HG03460 (cell line): Measurements from ENCODE around the gene XIRP1.
"Not testable (repeated sequence)": the region's sequence is repeated elsewhere in the genome, so short reads cannot be mapped to it uniquely, and the experiment has no call there.

Experiments used
- ATAC-seq: cut with Tn5 transposase; IDR thresholded peaks from one replicate; pipeline ENCODE4 v1.9.1; 2021; ENCODE audit not compliant: unreplicated experiment

XIRP1 gene

GRCh38 chr3:39186692-39187151 lies 5.7 kb downstream of the XIRP1 start:
- ATAC-seq = no peak

- ATAC-seq = no peak
Observed at GRCh38 chr3:39185959-39186691, 6.3 kb downstream of the XIRP1 start.

- no peak for ATAC-seq
Observed at GRCh38 chr3:39185326-39185958, 7.0 kb downstream of the XIRP1 start.

- ATAC-seq = no peak
Observed at GRCh38 chr3:39184968-39185285, 7.5 kb downstream of the XIRP1 start.

GRCh38 chr3:39184081-39184967 lies 8.1 kb downstream of the XIRP1 start:
- no peak for ATAC-seq

GRCh38 chr3:39183211-39184080 lies 8.9 kb downstream of the XIRP1 start:
- ATAC-seq = no peak

- no peak for ATAC-seq
Observed at GRCh38 chr3:39181408-39182335, 10.7 kb downstream of the XIRP1 start.

GRCh38 chr3:39180546-39181346 lies 11.6 kb downstream of the XIRP1 start:
- ATAC-seq = peak; percentile 93

GRCh38 chr3:39180183-39180545 lies 12.2 kb downstream of the XIRP1 start:
- ATAC-seq = no peak

- no peak for ATAC-seq
Observed at GRCh38 chr3:39178553-39178952, 13.8 kb downstream of the XIRP1 start.

GRCh38 chr3:39177708-39178332 lies 14.6 kb downstream of the XIRP1 start:
- no peak for ATAC-seq

GRCh38 chr3:39176025-39176714 lies 16.2 kb downstream of the XIRP1 start:
- ATAC-seq = no peak

GRCh38 chr3:39173318-39174125 lies 18.9 kb downstream of the XIRP1 start:
- ATAC-seq = no peak

GRCh38 chr3:39171860-39172259 lies 20.5 kb downstream of the XIRP1 start:
- no peak for ATAC-seq

GRCh38 chr3:39170877-39171276 lies 21.5 kb downstream of the XIRP1 start:
- ATAC-seq = not testable (repeated sequence)

- no peak for ATAC-seq
Observed at GRCh38 chr3:39170461-39170860, 21.9 kb downstream of the XIRP1 start.

GRCh38 chr3:39169712-39170111 lies 22.7 kb downstream of the XIRP1 start:
- no peak for ATAC-seq
